Hypothalamus (tissue), 51 donors: Measurements from ENCODE around the gene KCMF1.
A peak's percentile ranks its signal among the peaks of the same experiment; 100 is the strongest.

Experiments used
- DNase-seq, 51 donors: peaks; one replicate each; lab custom pipeline; 2025; lab: John Stamatoyannopoulos, UW

KCMF1 gene

DNA sequence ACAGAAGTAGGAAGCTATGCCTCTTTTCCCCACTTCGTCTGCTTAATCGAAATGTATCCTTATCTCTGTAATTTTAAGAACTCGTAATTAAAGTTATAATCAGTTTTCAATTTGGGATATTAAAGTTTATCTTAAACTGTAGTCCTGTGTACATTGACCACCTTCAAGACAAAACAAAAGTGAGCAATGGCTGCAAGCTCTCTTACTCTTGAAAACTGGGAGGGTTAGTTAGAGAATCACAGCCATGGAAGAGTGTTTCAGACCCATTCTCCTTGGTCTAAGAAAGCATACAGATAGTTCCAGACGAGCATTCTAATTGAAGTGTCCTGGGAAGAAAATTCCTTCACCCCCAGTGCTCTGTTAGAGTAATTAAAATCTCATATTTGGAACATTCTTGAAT, 2.0 kb downstream of the KCMF1 start:
- no peak for DNase-seq

DNA sequence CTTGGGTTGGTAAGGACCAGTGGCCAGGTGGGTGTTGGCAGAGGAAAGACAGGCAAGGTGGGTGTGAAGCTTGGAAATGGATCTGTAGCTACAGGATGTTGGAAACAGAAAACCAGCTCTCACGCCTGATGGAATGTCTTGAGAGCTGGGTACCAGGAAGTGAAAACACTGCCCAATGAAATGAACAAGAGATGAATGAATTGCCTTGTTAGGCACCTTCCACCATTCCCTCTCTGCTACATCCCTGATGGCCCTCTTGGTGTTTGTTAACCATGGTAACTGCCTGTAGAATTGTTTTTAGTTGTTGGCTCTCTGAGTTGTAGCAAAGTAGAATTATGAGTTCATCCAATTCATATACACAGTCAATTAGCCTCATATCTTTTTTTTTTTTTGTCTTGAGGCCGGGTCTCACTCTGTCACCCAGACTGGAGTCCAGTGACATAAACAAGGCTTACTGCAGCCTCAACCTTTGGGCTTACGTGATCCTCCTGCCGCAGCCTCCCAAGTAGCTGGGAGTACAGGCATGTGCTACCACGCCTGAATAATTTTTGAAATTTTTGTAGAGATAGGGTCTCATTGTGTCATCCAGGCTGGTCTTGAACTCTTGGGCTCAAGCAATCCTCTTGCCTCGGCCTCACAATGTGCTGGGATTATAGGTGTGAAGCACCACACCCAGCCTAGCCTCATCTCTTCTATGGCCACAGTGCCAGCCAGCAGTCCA, 9.5 kb downstream of the KCMF1 start:
- DNase-seq: no peak

DNA sequence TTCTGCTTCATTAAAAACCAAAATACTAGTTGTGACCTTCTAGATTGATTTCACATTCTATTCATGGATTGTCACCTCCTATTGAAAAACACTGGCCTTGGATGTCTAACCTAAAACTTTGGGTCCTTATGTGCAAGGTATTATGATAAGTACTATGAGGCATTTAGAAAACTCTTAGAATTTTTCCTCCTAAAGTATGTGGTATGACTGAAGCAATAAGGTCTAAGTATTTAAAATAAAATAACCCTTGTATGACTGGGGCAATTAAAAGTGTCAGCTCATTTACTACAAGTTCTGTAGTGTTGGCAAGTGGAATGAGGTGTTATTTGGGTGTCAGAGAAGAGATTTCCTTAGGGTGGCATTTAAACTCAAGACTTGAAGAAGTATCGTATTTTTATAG, 15.1 kb downstream of the KCMF1 start:
- no peak for DNase-seq

DNA sequence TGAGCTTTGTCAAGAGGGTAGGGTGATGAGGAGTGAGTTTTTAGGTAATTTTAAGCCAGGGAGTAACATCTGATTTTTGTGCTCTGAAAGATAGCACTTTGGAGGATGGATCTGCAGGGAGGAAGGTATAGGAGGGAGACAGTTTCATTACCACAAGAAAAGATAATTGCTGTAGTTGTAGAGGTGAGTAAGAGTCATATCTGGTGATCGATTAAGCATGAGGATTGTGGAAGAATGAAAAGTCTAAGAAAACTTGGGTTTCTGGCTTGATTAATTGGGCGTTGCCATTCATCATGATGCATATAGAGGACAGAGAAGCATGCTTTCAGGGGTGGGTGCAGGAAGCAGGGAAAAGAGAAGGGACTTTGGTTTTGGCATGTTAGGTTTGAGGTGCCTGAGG, 18.5 kb downstream of the KCMF1 start:
- DNase-seq: no peak

DNA sequence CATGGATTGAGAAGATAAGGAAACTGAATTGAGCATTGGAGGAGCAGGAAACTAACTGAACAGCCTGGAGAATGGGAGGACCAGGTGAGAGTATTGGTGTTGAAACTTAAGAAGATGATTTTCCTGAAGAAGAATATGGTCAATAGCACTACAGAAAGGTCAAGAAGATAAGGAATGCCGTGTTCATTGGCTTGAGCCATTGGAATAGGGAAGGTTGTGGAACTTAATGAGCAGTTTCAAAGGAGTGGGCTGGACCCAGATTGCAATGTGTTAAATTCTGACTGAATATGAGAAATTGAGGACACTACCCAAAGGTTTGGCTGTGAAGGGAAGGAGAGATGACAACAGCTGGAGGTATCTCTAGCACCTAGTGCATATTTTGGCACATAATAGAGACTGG, 19.0 kb downstream of the KCMF1 start:
- no peak for DNase-seq

DNA sequence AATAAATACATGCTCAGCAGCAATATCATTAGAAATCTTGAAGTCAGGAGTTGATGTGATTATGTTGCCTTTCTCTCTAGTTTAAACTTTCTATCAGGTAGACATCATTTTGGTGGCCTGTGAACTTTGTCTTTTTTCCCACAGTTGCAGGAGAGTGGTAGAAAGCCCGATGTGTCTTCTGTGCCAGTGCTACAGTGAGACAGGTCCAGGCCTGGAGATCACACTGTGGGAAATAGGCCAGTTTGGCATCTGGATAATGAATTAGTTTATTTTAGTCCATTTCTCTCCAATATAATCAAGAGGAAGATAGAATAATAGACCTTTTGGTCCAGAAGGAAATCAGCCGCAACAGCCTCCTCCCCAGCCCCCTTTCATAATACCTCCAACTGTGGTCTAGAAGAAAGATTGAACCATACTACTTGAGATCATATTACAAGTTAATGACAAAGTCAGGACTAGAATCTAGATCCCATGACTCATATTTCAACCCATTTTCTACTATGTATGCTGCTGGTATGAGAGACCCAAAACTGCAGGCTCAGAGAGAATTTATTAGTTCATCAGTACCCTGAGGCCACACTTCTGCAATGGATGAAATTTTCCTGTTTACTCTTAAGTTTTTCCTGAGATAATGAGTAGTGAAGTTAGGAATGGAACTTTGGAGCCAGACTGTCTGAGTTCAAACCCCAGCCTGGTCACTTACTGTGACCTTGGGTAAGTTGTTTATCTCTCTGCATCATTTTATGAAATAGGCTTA, 20.6 kb downstream of the KCMF1 start:
- DNase-seq: peak in 1 of 51 donors; percentile 1

DNA sequence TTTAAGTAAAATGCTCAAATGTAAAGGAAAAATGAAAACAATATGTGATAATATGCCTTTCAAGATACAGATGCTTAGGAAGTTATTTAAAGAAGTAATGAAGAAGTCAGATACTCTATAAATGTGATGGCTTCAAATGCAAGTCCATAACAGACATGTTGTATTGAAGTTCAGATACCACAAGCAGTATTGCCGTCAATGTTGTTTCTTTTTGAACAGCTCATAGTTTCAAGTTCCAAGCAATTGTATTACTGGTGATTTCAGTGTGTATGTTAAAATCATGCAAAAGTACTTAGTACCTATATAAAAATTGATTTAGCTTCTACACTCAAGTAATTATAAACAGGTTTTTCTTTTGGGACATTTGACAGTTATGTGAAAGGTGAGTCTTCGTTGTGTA, 24.9 kb downstream of the KCMF1 start:
- DNase-seq: no peak

DNA sequence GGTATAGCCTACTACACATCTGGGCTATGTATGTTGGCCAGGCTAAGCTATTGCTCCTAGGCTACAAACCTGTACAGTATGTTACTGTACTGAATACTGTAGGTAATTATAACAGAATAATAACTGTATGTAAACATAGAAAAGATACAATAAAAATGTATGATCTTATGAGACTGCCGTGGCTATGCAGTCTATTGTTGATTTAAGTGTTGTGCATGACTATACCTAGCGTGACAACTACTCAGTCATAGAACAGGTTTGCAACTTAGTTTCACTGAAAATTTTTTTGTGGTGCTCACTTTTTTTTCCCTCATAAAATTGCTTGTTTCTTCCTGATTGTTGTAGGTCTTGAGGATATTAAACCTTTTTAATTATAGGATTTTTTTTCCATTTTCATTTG, 25.9 kb downstream of the KCMF1 start:
- DNase-seq: no peak

DNA sequence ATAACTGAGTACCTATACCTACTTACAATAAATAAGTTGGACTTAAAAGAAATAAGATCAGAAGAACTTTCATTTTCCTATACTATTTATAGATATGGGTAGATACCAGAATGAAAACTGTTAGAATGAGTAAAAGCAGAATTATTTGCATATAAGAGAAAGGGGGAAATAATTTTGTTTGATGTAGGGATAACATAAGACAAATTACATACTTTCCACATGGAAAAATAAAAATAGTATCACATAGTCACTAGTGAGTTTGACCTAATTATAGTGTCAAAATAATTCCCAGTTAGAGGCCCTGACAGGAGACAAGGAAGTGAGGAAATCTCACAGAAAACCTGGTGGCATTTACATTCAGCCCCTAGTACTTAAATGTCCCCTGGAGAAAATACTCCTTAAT, 28.6 kb downstream of the KCMF1 start:
- DNase-seq: no peak

DNA sequence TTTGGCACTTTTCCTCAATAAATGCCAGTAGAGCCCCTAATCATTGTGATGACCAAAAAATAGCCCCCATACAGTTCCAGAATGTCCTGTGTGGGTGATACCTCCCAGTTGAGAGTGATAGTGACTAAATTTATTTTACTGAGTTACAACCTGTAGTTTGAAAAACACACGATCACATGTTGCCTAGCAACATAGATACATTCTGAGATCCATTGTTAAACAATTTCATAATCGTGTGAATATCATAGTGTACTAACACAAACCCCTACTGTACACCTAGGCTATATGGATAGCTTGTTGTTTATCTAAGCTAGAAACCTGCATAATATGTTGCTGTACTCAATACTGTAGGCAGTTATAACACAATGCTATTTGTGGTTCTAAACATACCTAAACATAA, 30.6 kb downstream of the KCMF1 start:
- no peak for DNase-seq

DNA sequence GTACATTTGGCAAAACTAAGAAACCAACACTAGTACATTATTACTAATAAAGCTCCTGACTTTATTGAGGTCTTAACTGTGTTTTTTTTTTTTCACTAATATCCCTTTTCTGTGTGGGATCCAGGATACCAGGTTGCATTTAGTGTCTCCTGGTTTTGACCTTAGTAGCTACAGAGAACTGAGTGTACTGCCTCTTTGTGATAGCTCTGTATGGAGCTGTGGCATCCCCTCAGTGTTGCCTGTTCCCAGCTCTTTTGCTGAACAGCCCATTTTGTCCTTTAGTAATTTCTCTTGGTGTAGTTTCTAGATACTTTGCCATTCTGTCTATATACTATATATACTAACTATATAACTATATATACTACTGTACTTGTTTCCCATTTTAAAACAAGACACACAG, 31.6 kb downstream of the KCMF1 start:
- DNase-seq: no peak

DNA sequence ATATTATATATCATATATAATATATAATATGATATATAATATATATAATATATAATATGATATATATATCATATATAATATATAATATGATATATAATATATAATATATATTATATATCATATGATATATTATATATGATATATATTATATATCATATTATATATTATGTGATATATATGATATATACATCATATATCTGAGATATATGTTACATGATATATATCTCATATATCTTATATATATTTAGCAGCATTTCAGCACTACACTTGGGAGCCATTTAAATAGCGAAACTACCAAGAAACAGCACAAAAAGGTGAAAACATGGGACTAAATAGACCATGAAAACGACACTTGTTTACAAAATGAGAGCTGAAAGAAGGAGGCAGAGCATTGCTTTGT, 37.3 kb downstream of the KCMF1 start:
- DNase-seq: no peak

DNA sequence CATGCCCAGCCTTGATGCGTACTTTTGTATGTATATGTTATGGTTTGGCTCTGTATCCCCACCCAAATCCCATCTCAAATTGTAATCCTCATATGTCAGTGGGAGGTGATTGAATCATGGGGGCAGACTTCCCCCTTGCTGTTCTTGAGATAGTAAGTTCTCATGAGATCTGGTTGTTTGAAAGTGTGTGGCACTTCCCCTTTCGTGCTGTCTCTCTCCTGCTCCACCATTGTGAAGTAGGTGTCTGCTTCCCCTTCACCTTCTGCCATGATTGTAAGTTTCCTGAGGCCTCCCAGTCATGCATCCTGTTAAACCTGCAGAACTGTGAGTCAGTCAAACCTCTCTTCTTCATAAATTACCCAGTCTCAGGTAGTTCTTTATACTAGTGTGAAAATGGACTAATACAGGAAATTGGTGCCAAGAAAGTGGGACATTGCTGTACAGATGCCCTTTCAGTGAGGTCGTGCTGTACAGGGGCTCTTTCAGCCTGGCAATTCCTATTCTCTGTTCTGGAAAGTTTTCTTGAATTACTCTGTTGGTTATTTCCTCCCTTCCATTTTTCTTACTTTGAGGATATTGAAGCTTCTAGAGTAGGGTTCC, 38.2 kb downstream of the KCMF1 start:
- no peak for DNase-seq

DNA sequence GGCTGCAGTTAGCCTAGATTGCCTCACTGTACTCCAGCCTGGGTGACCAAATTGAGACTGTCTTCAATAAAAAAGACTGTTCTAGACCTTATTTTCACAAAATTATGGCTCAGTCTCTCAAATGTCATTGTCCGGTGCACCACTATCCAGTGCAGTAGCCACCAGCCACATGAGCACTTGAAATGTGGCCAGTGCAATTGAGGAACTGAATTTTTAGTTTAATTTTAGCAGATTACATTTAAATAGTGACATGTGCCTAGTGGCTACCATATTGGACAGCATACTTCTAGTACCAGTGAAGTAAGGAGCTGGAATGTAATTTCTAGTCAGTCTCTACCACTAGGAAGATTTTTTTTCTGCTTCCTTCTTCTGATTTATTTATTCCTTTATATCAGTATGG, 39.4 kb downstream of the KCMF1 start:
- DNase-seq: no peak

DNA sequence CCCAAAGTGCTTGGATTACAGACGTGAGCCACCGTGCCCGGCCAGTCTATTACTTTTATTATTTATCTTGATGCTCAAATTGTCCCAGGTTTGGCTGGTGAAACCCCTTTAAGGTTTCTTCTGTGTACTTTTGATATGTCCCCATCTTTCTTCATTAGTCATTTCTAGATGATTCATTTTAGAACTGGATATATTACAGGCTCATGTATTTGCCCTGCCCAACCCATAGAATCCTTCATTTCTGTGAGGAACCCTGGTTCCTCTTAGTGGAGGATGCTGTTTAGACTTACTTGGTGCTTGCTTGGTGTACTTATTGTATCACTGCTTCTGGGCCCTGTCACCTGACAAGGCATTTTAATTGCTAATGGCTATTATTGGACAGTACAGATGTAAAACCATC, 40.1 kb downstream of the KCMF1 start:
- DNase-seq: no peak

DNA sequence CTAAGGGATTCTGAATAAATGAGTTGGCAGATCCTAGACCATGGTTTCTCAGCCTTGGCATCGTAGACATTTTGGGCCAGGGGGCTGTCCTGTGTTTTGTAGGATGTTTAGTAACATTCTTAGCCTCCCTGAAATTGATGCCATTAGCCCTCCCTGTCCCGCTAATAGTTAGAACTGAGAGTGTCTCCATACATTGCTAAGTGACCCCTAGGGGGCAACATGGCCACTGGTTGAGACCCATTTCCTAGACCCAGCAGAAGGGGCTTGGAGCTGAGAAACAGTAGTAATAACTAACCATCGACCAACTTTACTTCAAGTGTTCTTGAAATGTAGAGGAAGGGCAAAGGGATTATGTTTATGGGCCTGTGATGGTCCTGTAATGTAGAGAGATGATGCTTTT, 40.8 kb downstream of the KCMF1 start:
- no peak for DNase-seq

DNA sequence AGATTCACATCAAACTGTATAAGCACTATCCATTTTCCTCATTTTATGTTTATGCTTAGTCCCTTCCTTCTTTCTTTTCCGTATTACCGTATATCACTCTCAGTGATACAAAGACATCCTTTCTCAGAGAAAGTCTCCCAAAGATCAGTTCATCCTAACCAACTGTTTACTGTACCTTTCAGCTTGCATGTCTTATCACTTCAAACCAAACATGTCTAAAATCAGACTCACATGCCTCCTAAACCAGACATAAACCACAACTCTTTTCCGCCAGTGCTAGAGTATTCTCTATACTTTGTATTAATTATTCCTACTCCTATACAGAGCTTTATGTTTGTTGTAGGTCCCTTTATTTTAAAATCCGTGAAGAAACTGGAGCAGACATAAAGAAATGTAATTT, 41.5 kb downstream of the KCMF1 start:
- DNase-seq: no peak

DNA sequence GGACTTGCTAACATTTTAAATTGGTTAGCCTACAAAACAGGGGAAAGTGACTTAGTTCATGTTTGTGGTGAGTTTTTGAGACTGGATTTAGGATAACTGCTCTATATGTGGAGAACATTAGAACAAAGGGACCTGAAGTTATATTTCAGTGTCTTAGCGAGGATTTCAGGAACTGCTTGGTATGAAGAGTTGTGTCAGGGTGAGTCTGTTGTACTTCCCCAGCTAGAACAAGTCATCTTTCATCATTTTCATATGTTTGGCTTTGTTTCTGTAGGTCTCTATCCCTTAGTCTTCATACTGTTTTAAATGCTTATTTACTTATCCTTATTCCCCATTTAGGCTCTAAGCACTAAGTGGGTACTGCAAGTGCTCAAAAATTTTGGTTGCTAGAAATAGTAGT, 41.9 kb downstream of the KCMF1 start:
- no peak for DNase-seq

DNA sequence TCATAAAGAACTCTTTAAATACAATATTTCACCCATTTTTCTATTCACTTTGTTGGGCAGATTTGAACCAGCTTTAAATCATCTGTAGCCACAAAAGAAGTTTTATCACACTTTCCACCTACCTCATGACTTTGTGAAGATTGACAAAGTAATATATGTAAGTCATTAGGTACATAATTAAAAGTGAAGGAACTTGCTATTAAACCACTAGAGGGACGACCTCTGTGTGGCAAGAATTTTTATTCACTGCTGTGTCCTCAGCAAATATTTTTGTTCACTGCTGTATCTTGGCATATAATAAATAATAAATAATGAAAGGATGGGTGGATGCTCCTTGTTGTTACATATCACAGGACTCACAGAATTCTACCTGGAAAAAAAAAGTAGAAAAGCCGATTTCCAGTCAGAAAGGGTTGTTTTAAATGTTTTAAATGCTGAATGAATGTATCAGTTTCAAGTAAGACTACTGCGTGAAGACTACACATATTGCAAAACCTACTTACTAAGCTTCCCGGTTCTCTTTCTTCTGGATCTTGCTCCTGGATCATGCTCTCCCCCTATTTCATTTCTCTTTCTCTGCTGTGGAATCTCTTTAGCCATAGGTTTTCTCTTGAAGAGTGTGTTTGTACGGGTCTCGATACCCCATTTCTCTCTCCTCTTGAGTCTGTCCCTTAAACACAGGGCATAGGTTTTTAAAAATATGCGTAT, 44.8 kb downstream of the KCMF1 start:
- DNase-seq: no peak

DNA sequence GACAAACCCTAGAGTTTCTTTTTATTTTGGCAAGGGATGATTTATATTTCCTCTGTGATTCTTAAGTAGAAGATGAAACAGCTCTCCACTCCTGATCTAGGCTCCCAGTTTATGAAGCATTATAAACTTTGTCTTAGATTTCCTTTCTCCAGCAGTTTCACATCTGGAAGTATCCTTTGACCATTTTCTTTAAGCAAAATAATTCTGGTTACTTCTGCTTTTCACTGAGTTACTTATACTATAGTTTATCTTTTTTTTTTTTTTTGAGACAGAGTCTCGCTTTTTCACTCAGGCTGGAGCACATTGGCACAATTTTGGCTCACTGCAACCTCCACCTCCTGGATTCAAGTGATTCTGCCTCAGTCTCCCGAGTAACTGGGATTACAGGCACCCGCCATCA, 45.5 kb downstream of the KCMF1 start:
- DNase-seq: no peak

DNA sequence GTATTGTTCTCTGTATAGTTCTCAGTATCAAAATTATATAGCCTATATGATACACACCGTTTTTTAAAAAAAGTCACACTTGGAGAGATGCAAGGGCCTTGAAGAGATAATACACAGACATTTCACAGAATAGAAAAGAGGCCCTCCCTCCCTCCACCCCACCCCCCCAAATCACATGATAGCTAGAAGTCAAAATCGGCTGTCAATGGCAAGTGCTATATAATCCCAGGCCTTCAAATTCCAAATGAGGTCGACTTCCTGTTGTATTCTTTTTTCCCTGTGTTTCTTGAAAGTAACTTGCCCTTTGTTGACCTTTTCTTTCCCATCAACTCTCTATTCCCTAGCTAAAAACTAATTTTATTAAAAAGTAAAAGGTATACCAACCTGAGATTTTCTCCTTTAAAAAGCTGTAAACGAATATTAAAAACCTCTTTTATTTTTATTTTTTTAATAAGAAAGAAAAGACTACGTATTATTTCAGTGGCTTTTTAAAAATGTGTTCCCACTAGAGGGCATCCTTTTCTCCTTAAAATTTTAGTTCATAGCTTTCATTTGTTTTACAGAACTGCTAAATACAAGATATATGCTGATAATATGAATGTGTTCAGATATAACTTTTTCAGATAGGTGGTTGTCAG, 46.6 kb downstream of the KCMF1 start:
- no peak for DNase-seq
